ENCODE results near the gene SLC46A1. TPM values are rescaled to one million over a fixed set of nuclear protein-coding genes. Genes with fewer than 3 reads are reported as not detected.

The SLC46A1 gene
- total and polyA plus RNA-seq, 12 donors, result 11.9 to 104 (median 46.3) TPM

- intact Hi-C loops (cut with DNase I), result no loop called here
- Histone ChIP-seq H3K4me1 (replicated peaks in 1 of 2) (peaks cover 33 to 34% of the 10 kb centered on the region in 2 donors), H3K4me3 (peak within 1 kb of the TSS in 1 of 4 donors; percentile 76), H3K27ac (peak within 1 kb of the TSS; percentile 63 to 93 (median 79)), H3K27me3 (no peaks in the 10 kb centered on the region), H3K9me3 (replicated peaks in 1 of 3) (no peaks in the 10 kb centered on the region), H3K36me3 (replicated peaks in 1 of 2) (no peaks in the 10 kb centered on the region)
- WGBS, 4 donors, result 12 to 20% (median 16%) methylated on average over 5 to 8 of the region's 8 CpGs
- DNase-seq, result peak; percentile 72 to 98 (median 94)
- TF ChIP-seq POLR2A (IDR thresholded peaks at IDR 0.05), result peak in 1 of 2 donors; percentile 63
- peak in 2 of 6 experiments; percentile 6 to 20 for TF ChIP-seq CTCF (IDR thresholded peaks at IDR 0.05)
Measured at GRCh38 chr17:28370035-28370743, 35.8 kb downstream of the SLC46A1 start, which contains the start of gene VTN. Gene VTN (minus strand): TSS chr17:28370307. CDS start chr17:28370203, 104 bp downstream.

- no peak for TF ChIP-seq POLR2A (IDR thresholded peaks at IDR 0.05)
- no peak for TF ChIP-seq CTCF (IDR thresholded peaks at IDR 0.05)
- intact Hi-C loops (cut with DNase I), result no loop called here
- peaks cover 33 to 34% of the 10 kb centered on the region in 2 donors for H3K4me1 ChIP-seq (replicated peaks in 1 of 2)
- no peak overlapping the region for H3K4me3 ChIP-seq
- H3K27ac ChIP-seq, result peak overlapping the region; percentile 55 to 93 (median 79)
- peaks cover 0 to under 1% of the 10 kb centered on the region in 2 donors for H3K36me3 ChIP-seq (replicated peaks in 1 of 2)
- H3K27me3 ChIP-seq, result no peaks in the 10 kb centered on the region
- DNase-seq, result peak in 3 of 7 donors; percentile 36 to 44 (median 38)
- WGBS, 4 donors, result 70 to 83% (median 76%) methylated on average over 6 to 10 of the region's 10 CpGs
- H3K9me3 ChIP-seq (replicated peaks in 1 of 3), result no peaks in the 10 kb centered on the region
Measured at GRCh38 chr17:28369684-28370034, 36.4 kb downstream of the SLC46A1 start.

- Histone ChIP-seq H3K9me3 (replicated peaks in 1 of 3) (no peaks in the 10 kb centered on the region), H3K27me3 (no peaks in the 10 kb centered on the region), H3K27ac (peak overlapping the region in 3 of 5 donors; percentile 79 to 93 (median 91)), H3K4me1 (replicated peaks in 1 of 2) (peaks cover 33 to 34% of the 10 kb centered on the region in 2 donors), H3K4me3 (no peak overlapping the region), H3K36me3 (replicated peaks in 1 of 2) (peaks cover 0 to 6% of the 10 kb centered on the region in 2 donors)
- intact Hi-C loops (cut with DNase I), result no loop called here
- 91 to 98% (median 94%) methylated on average over 7 to 23 of the region's 23 CpGs for WGBS, 4 donors
- TF ChIP-seq POLR2A (IDR thresholded peaks at IDR 0.05) (no peak), CTCF (IDR thresholded peaks at IDR 0.05) (no peak)
- DNase-seq, result no peak
Measured at GRCh38 chr17:28368915-28369683, 36.9 kb downstream of the SLC46A1 start.

GRCh38 chr17:28368306-28368831, 37.6 kb downstream of the SLC46A1 start:
- H3K9me3 ChIP-seq (replicated peaks in 1 of 3), result no peaks in the 10 kb centered on the region
- H3K27me3 ChIP-seq, result no peaks in the 10 kb centered on the region
- 80 to 93% (median 87%) methylated on average over 5 of the region's 5 CpGs for WGBS, 4 donors
- intact Hi-C loops (cut with DNase I), result no loop called here
- H3K4me3 ChIP-seq, result no peak overlapping the region
- H3K4me1 ChIP-seq (replicated peaks in 1 of 2), result peaks cover 31 to 33% of the 10 kb centered on the region in 2 donors
- no peak for DNase-seq
- TF ChIP-seq CTCF (IDR thresholded peaks at IDR 0.05), result no peak
- no peak for TF ChIP-seq POLR2A (IDR thresholded peaks at IDR 0.05)
- H3K27ac ChIP-seq, result no peak overlapping the region
- H3K36me3 ChIP-seq (replicated peaks in 1 of 2), result peaks cover 0 to 13% of the 10 kb centered on the region in 2 donors
